ENCODE results near the gene PTPRE.
A peak's percentile ranks its signal among the peaks of the same experiment; 100 is the strongest.

DNA sequence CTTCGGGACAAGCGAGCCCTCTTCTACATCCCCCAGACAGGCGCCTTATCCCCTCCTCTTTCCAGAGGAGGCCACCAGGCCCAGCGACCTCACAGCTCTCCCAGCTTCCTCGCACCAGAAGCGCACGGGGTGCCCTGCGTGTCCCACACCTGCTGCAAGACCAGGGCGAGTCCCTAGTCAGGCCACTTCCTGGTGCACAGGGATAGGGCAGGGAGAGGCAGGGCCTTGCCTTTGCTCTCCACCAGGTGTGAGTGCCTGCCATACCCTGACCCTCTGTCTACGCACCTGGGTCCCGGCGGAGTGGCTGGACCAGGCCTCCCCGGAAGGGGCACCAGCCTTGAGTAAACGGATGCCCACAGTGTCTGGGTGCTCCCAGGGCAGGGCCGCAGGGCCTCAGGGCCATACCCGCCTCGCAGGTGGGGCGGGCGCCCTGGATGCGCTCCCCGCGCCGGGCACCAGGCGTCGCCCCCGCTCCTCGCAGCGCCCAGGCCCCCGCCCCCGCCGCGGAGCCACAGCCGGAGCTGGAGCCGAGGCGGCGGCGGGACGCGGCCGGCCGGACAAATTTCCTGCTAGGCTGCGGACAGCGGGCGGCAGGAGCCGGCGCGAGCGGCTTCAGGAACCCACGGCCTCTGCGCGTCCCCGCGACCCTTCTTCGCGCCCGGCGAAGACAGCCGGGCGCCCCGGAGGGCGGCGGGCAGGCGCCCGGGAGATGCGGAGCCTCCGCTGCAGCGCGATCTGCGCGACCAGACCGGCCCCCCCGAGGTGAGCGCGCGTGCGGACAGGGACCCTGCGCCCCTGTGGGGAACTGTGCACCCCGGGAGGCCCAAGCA lies at the start of gene PTPRE:
- TF ChIP-seq, protein P1, sequence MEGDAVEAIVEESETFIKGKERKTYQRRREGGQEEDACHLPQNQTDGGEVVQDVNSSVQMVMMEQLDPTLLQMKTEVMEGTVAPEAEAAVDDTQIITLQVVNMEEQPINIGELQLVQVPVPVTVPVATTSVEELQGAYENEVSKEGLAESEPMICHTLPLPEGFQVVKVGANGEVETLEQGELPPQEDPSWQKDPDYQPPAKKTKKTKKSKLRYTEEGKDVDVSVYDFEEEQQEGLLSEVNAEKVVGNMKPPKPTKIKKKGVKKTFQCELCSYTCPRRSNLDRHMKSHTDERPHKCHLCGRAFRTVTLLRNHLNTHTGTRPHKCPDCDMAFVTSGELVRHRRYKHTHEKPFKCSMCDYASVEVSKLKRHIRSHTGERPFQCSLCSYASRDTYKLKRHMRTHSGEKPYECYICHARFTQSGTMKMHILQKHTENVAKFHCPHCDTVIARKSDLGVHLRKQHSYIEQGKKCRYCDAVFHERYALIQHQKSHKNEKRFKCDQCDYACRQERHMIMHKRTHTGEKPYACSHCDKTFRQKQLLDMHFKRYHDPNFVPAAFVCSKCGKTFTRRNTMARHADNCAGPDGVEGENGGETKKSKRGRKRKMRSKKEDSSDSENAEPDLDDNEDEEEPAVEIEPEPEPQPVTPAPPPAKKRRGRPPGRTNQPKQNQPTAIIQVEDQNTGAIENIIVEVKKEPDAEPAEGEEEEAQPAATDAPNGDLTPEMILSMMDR (IDR thresholded peaks at IDR 0.05): peak in 2 of 3 donors; percentile 70 to 90
- TF ChIP-seq POLR2A (IDR thresholded peaks at IDR 0.05) (no peak), EP300 (IDR thresholded peaks at IDR 0.05) (no peak)
